ENCODE measurements around the gene C16orf54. TPM values are rescaled to one million over a fixed set of nuclear protein-coding genes. Genes with fewer than 3 reads are reported as not detected.
"Not testable (repeated sequence)": the region's sequence is repeated elsewhere in the genome, so short reads cannot be mapped to it uniquely, and the experiment has no call there.

Gene C16orf54, protein sequence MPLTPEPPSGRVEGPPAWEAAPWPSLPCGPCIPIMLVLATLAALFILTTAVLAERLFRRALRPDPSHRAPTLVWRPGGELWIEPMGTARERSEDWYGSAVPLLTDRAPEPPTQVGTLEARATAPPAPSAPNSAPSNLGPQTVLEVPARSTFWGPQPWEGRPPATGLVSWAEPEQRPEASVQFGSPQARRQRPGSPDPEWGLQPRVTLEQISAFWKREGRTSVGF
- under 1 TPM; 0.16 to 0.42 (median 0.26) TPM for polyA plus RNA-seq (ENCODE audit: insufficient read length in 4 of 4)

GRCh38 chr16:29745853-29746345 lies at the start of gene C16orf54:
Gene C16orf54, minus strand, starts transcription at chr16:29745990. Its CDS starts 1,039 bp downstream, at chr16:29744951.
- DNase-seq (ENCODE audit: low read depth in 4 of 4, low spot score in 3 of 4): no peak

DNA sequence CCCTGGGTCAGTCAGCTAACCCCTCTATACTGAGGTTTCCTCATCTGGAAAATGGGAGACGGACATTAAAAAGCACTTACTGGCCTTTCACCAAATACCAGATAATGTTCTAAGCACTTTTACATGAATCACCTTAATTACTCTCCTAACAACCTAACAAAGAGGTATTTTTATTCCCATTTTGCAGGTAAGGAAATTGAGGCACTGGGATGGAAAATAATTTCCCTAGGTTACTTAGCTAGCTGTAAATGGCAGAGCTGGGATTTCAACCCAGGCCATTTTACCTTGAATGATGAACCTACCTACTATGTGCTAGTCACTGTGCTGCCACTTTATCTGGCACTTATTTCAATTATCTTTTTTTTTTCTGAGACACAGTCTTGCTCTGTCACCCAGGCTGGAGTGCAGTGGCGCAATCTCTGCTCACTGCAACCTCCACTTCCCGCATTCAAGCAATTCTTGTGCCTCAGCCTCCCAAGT lies 48.5 kb upstream of the C16orf54 start:
- no peak for DNase-seq (ENCODE audit: low read depth in 4 of 4, low spot score in 3 of 4)

DNA sequence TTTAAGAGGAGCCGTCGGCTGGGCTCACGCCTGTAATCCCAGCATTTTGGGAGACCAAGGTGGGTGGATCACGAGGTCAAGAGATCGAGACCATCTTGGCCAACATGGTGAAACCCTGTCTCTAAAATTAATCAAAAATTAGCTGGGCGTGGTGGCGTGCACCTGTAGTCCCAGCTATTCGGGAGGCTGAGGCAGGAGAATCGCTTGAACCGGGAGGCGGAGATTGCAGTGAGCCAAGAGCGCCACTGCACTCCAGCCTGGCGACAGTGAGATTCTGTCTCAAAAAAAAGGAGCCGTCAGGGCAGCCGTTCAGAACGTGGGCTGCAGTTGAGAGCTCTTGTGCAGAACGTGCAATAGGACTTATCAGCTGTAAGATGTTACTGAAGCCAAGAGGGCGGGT lies 47.4 kb upstream of the C16orf54 start:
- not testable (repeated sequence) for DNase-seq (ENCODE audit: low read depth in 4 of 4, low spot score in 3 of 4)

- DNase-seq (ENCODE audit: low read depth in 4 of 4, low spot score in 3 of 4): no peak
Measured at GRCh38 chr16:29791845-29792807, 46.3 kb upstream of the C16orf54 start.

- no peak for DNase-seq (ENCODE audit: low read depth in 4 of 4, low spot score in 3 of 4)
Measured at GRCh38 chr16:29790949-29791844, 45.4 kb upstream of the C16orf54 start.

DNA sequence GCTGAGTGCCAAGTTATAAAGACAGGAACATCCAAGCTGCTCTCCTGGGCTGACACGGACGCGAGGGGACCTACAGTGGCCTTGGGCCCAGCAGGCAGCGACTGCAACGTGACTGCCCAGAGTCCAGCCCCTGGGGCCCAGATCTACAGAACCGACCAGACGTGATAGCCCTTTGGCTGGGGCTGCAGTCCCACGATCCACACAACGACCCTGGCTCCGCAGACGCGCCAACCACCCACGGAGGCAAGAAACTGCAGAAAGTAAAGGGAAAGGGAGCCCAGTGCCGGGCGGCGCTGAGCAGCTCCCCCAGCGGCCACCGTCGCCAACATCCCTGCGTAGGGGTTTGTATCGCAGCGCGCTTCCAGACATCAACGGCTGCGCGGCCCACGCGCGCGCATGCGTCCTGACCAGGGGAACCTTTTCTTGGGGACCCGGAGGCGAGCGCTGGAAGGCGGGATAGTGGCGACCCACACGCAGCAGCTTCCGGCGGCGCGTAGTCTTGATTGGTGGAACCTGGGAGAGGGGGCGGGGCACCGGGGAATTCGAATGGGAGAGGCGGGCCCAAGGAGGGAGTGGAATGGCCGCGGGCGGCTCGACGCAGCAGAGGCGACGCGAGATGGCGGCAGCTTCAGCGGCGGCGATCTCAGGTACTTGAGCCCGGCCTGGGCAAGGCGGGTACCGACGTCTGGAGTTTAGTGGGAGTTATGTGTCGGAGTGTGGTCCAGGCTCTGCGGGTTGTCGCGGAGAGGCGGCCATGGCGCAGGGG lies 44.6 kb upstream of the C16orf54 start, which contains the start of gene KIF22:
KIF22 (plus strand) TSS at position 569 of the 766 bp plus-strand sequence; CDS start at position 578, 9 bp downstream.
- peak; percentile 96 to 97 (median 96) for DNase-seq (ENCODE audit: low read depth in 4 of 4, low spot score in 3 of 4)

DNA sequence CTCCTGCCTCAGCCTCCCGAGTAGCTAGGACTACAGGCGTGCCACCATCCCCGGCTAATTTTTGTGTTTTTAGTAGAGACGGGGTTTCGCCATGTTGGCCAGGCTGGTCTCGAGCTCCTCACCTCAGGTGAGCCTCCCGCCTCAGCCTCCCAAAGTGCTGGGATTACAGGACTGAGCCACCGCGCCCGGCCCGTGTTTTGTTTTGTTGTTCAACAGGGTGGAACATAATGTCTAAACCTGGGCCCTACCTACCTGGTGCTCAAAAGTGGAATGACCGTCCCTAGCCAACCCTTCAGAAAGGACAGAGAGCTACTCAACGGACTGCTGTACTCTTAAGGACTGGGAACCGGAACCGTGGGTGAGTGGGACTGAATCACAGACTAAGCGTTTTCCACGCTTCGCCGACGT lies 44.0 kb upstream of the C16orf54 start:
- no peak for DNase-seq (ENCODE audit: low read depth in 4 of 4, low spot score in 3 of 4)

- not testable (repeated sequence) for DNase-seq (ENCODE audit: low read depth in 4 of 4, low spot score in 3 of 4)
Measured at GRCh38 chr16:29787155-29787554, 41.4 kb upstream of the C16orf54 start.

DNA sequence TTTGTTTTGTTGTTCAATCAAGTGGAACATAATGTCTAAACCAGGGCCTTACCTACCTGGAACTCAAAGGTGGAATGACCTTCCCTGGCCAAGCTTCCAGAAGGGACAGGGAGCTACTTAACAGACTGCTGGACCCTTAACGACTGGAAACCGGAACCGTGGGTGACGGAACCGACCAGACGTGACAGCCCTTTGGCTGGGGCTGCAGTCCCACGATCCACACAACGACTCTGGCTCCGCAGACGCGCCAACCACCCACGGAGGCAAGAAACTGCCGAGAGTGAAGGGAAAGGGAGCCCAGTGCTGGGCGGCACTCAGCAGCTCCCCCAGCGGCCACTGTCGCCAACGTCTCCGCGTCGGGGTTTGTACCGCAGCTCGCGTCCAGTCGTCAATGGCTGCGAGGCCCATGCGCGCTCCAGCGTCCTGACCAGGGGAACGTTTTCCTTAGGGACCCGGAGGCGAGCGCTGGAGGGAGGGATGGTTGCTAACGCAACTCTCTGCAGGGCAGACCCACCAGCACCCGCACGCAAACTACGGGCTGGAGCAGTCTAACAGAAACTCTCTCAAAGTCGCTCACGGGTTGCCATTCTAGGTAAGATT lies 39.2 kb upstream of the C16orf54 start:
- peak in 1 of 4 donors; percentile 29 for DNase-seq (ENCODE audit: low read depth in 4 of 4, low spot score in 3 of 4)

DNA sequence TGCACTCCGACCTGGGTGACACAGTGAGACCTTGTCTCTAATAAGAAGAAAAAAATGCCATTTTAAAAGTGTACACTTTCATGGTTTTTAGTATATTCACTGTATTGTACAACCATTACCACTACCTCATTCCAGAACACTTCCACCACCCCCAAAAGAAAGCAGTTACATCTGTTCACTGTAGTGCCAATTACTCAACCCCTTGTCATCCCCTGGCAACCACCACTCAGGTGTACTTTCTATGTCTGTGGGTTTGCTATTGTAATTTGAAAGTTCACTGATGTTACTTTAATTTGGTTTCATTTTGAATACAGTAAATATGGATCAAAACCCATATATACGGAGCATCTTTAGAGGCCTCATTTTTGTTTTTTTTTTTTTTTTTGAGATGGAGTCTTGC lies 38.4 kb upstream of the C16orf54 start:
- no peak for DNase-seq (ENCODE audit: low read depth in 4 of 4, low spot score in 3 of 4)

DNA sequence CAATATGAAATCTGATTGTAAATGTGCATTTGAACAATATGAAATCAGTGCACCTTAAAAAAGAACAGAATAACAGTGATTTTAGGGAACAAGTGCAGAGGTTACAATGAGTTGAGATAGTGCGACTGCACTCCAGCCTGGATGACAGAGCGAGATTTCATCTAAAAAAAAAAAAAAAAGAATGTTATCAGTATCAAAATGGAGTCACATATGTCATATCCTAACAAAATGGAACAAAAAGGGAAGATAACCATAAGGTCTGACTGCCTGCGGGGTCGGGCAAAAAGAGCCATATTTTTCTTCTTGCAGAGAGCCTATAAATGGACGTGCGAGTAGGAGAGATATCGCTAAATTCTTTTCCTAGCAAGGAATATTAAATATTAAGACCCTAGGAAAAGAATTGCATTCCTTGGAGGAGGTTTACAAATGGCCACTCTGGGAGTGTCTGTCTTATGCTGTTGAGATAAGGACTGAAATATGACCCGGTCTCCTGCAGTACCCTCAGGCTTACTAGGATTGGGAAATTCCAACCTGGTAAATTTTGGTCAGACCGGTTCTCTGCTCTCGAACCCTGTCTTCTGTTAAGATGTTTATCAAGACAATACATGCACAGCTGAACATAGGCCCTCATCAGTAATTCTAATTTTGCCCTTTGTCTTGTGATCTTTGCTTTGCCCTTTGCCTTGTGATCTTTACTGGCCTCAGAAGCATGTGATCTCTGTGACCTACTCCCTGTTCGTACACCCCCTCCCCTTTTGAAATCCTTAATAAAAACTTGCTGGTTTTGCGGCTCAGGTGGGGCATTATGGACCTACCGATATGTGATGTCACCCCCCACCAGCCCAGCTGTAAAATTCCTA lies 37.5 kb upstream of the C16orf54 start:
- not testable (repeated sequence) for DNase-seq (ENCODE audit: low read depth in 4 of 4, low spot score in 3 of 4)

DNA sequence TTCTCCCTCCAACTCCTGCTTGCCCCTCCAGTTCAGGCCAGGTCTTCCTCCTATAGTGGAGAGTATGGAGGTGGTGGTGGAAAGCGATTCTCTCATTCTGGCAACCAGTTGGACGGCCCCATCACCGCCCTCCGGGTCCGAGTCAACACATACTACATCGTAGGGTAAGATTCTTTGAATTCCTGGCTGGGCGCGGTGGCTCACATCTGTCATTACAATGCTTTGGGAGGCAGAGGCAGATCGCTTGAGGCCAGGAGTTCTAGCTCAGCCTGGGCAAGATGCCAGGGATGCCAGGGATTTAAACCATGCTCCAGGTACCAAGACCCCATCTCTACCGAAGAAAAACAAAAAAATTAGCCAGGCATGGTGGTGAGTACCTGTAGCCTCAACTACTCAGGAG lies 33.7 kb upstream of the C16orf54 start:
- DNase-seq (ENCODE audit: low read depth in 4 of 4, low spot score in 3 of 4): no peak

DNA sequence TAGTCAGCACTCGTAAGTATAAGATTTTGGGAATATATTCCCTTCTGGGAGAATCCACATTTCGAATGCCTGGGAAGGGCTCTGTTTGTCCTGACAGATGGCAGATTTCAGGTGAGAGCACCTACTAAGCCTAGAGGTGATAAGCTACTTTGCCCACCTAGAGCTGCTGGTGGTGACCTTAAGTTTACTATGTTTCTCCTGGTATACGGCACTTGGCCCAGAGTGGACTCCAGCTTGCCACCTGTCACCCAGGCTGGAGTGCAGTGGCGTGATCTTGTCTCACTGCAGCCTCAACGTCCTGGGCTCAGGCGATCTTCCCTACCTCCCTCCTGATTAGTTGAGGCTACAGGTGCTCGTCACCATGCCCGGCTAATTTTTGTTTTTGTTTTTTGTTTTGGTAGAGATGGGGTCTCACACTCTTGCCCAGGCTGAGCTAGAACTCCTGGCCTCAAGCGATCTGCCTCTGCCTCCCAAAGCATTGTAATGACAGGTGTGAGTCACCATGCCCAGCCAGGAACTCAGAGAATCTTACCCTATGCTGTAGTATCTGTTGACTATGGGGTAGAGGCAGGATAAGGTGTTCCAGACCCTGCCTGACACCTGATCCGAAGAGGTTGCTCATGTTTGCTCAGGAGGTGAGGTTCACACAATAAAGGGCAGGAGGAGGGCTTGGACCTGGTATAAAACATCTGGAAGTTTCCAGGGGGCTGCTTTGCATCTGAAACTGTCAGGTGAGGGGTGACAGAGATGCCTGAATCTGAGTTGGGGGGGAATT lies 32.0 kb upstream of the C16orf54 start, which contains the start of gene ZG16:
ZG16 (plus strand) TSS at position 681 of the 775 bp plus-strand sequence. CDS start 1,011 bp downstream, outside the sequence.
- no peak for DNase-seq (ENCODE audit: low read depth in 4 of 4, low spot score in 3 of 4)

DNA sequence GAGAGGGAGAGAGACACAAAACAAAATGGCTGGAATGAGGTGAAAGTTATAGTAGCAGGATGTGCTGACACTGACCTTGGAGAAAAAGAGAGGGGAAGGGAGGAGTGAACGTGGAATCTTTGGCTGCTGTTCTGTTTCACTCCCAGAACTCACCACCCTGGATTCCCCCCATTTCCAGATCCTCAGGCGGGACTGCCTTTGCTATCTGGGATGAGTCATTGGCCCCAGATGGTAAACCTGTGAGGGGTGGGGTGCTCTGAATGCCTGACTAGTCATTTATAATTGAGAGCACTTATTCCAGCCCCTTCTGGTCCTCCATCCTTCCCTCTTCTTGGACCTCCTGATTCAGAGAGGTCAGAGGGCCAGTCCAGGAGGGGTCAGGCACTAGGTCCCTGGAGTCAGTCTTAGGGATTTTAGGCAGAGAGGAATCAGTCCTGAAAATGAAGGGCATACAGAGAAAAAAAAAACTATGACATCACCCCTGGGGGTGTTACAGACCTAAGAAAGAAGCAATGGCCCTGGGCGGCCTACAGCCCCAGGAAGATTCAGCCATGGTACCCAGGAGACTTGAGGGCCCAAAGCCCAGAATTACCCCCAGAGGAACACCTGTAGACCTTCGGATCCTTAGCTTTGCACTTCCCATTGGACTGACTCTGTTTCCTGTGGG lies 30.1 kb upstream of the C16orf54 start:
- no peak for DNase-seq (ENCODE audit: low read depth in 4 of 4, low spot score in 3 of 4)

DNA sequence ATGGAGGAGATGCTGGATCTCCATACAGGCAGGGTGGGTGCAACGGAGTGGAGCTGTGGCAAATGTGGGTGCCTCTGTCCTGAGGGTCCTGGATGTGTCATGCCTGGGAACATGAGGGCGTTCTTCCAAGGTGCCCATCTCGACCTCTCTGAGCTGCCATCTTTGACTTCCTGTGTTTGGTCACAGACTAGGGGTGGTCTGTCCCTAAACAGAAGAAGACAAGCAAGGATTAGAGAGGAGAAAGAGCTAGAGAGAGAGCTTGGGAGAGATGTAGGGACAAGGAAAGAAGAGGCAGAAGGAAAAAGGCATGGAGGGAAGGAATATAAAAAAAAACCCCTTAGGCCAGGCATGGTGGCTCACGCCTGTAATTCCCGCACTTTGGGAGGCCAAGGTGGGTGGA lies 28.9 kb upstream of the C16orf54 start:
- no peak for DNase-seq (ENCODE audit: low read depth in 4 of 4, low spot score in 3 of 4)

DNA sequence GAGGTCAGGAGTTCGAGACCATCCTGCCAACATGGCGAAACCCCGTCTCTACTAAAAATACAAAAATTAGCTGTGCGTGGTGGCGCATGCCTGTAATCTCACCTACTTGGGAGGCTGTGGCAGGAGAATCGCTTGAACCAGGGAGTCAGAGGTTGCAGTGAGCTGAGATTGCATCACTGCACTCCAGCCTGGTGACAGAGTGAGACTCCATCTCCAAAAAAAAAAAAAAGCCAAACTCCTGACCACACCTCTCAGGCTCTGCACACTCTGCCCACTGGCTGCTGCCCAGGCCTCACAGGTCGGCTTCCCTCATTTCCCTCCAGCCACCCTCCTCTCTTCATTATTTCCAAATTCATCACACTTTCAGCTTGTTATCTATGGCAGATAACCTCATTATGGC lies 26.5 kb upstream of the C16orf54 start:
- DNase-seq (ENCODE audit: low read depth in 4 of 4, low spot score in 3 of 4): not testable (repeated sequence)

All from left renal pelvis (tissue), 4 donors.